EH (cell line): ENCODE measurements around the gene GJB3.
"Not testable (repeated sequence)": the region's sequence is repeated elsewhere in the genome, so short reads cannot be mapped to it uniquely, and the experiment has no call there.

ENCODE experiments used
- DNase-seq: peaks from one replicate; pipeline ENCODE4 v3.0.0-alpha.2; 2015; ENCODE audit warnings: low read depth

Gene GJB3

GRCh38 chr1:34781071-34781843, at the start of gene GJB3:
GJB3 (plus strand) TSS chr1:34781214; CDS start chr1:34784763, 3,549 bp downstream.
- no peak for DNase-seq

- not testable (repeated sequence) for DNase-seq
Measured at GRCh38 chr1:34732831-34733230, 48.2 kb upstream of the GJB3 start.

DNA sequence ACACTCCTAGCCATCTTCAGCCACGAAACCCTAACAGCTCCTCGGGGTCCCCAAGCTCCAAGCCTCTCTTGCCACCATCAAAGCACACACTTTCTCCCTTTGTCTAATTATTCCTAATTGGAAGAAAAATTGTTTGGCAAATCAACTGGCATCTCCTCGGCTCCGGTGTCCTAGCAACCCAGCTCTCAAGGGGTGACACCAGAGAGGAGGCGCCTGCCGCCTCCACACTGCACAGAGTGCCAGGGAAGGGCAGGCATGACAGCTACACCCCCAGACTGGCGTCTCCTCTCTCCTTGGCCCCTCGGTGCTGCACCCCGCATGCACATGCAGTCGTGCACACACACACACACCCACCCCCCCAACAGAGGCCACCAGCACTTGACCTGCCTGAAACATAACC, 44.3 kb upstream of the GJB3 start:
- no peak for DNase-seq

DNA sequence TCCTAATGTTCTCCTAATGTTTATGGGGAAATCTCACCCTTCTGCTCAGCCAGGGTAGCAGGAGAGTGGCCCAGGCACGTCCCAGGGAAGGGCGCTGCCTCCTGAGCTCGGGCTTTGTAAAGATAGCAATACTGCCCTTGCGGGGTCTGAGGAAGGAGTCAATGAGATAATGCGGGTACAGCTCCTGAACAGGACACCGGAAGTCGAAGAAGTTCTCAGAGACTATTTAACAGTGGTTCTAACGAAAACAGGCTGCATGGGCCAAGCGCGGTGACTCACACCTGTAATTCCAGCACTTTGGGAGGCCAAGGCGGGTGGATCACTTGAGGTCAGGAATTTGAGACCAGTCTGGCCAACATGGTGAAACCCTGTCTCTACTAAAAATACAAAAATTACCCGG, 43.8 kb upstream of the GJB3 start:
- not testable (repeated sequence) for DNase-seq

GRCh38 chr1:34739613-34740012, 41.4 kb upstream of the GJB3 start:
- DNase-seq = no peak

- DNase-seq = no peak
Measured at GRCh38 chr1:34740161-34740868, 40.7 kb upstream of the GJB3 start.

DNA sequence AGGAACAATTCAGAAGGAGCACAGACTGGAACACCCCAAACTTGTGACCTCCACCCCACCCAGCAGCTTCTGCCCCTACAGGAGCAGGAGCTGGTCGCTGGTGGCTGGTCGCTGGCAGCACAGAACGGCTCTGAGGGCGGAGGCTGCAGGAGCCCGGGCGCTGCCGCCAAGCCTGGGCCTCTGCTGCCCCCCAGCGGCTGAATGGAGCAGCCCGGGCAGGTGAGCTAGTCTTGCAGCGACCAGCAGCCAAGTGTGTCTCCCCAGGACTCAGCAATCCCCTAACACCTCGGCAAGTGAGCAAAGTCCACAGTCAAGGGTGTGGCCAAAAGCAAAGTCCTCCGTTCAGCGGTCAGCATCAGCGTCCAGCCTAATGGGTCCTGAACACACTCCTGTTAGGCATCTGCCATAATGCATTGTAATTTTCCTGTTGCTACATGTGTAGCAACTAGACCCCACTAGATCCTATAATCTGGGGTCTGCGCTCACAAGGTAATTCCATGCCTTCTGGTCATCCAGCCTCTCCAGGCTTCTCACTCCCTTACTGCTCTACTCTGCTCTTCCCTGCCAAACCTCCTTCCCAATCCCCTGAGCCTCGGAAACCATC, 38.2 kb upstream of the GJB3 start:
- peak; percentile 61 for DNase-seq

- DNase-seq = no peak
Measured at GRCh38 chr1:34743775-34744174, 37.2 kb upstream of the GJB3 start.

DNA sequence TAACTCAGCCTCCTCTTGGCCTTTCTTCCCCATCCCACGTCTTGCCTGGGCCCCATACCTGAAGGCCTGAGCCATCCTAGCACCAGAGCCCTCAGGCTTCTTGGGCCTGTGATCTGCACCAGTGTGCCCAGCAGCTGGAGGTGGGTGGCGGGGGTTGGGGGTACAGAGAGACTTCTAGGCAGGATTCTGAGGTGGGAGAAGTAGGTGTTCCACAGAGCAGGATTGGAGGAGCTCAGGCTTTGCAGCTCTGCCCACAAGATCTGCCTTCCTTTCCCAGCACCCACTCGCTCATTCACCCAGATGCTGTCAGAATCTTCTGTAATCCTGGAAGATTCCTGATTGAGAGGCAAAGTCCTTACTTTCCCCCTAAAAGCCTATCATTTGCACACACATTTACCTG, 36.2 kb upstream of the GJB3 start:
- no peak for DNase-seq

GRCh38 chr1:34745666-34746065, 35.3 kb upstream of the GJB3 start:
- DNase-seq = no peak

GRCh38 chr1:34746101-34746500, 34.9 kb upstream of the GJB3 start:
- no peak for DNase-seq

DNA sequence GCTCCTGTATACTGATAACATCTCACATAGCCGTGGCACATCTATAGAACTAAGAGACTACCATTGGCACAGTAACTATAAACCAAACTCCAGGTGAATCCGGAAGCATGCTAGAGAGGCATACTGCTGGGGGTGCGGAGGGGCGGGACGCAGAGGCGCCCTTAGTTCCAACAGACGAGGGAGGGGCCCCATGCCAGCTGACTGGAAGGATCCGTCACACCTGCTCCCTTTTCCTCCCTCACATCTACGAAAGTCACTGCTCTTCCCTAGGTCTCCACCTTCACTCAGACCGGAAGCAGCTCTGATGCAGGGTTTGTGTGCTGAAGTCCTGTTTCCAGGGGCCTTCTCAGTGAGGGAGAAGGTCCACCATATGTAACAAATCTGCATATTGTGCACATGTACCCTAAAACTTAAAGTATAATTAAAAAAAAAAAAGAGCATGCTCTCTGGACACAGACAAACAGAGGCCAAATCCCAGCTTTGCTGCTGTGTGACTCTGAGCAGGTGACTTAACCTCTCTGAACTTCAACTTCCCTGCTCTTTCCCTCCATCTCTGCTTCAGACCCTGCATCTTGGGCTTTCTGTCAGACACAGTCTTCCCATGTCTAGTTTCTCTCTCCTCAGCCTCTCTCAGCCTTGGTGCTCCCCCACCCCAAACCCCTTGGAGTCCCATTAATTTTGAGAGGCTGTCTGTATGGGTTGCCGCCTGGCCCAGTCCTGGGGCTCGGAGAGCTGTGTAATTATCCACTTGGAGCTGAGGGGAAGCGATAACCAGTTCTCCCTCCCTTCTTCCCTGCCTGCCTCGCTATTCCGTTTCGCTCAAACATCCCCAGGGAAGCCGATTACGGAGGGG, 34.0 kb upstream of the GJB3 start:
- DNase-seq = no peak

DNA sequence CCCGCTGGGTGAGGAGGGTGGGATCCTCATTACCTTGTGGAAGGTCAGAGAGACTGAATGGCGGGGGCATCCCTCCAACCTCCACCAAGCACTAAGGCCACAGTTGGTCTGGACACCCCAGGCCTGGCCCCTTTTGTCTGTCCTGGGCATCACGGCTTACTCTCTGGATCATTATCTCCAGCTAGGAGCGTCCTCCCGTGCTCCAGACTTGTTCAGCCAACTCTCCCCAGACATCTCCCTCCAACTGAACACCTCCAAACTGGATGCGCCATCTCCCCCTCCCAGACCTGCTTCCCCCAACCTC, 33.4 kb upstream of the GJB3 start:
- no peak for DNase-seq

- no peak for DNase-seq
Measured at GRCh38 chr1:34749992-34750391, 31.0 kb upstream of the GJB3 start.

GRCh38 chr1:34750610-34751009, 30.4 kb upstream of the GJB3 start:
- DNase-seq = no peak

- no peak for DNase-seq
Measured at GRCh38 chr1:34753163-34753562, 27.9 kb upstream of the GJB3 start.

DNA sequence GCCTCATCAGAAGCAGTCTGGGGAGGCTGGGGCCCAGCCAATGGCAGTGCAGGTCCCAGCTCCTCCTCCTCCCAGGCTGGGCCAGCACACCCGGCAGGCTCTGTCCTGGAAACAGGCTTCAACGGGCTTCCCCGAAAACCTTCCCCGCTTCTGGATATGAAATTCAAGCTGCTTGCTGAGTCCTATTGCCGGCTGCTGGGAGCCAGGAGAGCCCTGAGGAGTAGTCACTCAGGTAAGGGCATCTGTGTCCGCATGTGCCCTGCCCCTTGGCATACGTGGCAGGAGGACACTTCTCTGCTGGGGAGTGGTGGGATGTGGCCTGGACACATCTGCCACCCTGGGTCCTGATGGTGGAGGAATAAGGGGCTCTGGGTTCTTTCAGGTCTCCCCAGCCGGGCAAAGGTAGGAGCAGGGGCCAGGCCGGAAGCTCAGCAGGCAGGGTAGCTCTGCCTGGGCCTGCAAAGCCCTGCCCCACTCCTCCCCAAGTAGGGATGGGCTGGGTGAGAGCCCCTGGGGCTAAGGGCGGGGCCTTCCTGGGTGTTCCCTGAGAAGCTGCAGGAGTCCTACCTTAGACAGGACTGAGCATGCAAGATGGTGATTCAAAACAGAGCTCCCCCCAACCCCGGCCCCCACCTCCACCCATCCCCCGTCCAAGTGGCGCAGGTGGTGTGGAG, 25.9 kb upstream of the GJB3 start, which contains the start of gene GJB5:
GJB5 (plus strand) TSS at position 84 of the 674 bp plus-strand sequence. CDS start 2,284 bp downstream, outside the sequence.
- no peak for DNase-seq

- DNase-seq = no peak
Measured at GRCh38 chr1:34755961-34756360, 25.1 kb upstream of the GJB3 start.

GRCh38 chr1:34757386-34757785, 23.6 kb upstream of the GJB3 start:
- no peak for DNase-seq

DNA sequence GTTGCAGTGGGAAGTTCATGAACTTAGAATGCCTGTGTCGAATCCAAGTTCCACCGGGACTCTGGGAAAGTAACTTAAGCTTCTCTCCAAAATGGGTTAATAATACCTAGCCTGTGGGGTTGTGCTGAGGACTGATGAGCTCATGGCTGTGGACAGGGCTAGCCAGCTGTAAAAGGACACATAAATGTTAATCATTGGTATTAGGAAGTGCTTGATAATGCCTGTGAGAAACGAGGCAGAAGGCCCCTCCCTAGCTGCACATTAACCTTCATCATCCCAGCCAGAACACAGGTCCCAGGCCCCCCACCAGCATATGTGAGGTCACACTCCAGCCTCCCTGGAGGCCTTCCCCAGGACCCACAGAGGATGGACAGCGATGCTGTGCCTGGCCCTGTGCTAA, 22.3 kb upstream of the GJB3 start:
- DNase-seq = no peak

GRCh38 chr1:34759503-34760357, 21.3 kb upstream of the GJB3 start, which contains the start of gene GJB4:
GJB4 (plus strand) TSS chr1:34759740; CDS start chr1:34761255, 1,515 bp downstream.
- no peak for DNase-seq
